OCI-LY1 (cell line): ENCODE results near the gene PBRM1.

Source experiments
- CTCF ChIP-seq: fragments of 200-600 bp; sonication (generic), shearing (Covaris generic); IDR thresholded peaks from 2 replicates; pipeline ENCODE4 v1.5.1; 2017; ENCODE audit warnings: mild to moderate bottlenecking, antibody characterized with exemption, low read length, moderate library complexity, mixed read lengths
- EZH2 ChIP-seq: fragments of 200-600 bp; sonication (generic), shearing (Covaris generic); IDR thresholded peaks from 2 replicates; pipeline ENCODE4 v1.8.0; 2017; ENCODE audit warnings: borderline replicate concordance, mixed run types, mild to moderate bottlenecking, antibody characterized with exemption, low read length, moderate library complexity, mixed read lengths

- TF ChIP-seq CTCF (no peak), EZH2 (no peak)
Observed at GRCh38 chr3:52512105-52512504, 173.6 kb downstream of the PBRM1 start.
